Activated CD8-positive, alpha-beta memory T cell treated with anti-CD3 and anti-CD28 coated beads, Interleukin-2, amount 50 U/mL, for 1 hour (primary cell): ENCODE data around the gene RNF181.
"Not testable (repeated sequence)": the region's sequence is repeated elsewhere in the genome, so short reads cannot be mapped to it uniquely, and the experiment has no call there.

ENCODE experiments used
- DNase-seq: peaks from one replicate; pipeline ENCODE4 v3.0.0-alpha.2; 2020; ENCODE audit errors: extremely low read depth

Gene RNF181

DNA sequence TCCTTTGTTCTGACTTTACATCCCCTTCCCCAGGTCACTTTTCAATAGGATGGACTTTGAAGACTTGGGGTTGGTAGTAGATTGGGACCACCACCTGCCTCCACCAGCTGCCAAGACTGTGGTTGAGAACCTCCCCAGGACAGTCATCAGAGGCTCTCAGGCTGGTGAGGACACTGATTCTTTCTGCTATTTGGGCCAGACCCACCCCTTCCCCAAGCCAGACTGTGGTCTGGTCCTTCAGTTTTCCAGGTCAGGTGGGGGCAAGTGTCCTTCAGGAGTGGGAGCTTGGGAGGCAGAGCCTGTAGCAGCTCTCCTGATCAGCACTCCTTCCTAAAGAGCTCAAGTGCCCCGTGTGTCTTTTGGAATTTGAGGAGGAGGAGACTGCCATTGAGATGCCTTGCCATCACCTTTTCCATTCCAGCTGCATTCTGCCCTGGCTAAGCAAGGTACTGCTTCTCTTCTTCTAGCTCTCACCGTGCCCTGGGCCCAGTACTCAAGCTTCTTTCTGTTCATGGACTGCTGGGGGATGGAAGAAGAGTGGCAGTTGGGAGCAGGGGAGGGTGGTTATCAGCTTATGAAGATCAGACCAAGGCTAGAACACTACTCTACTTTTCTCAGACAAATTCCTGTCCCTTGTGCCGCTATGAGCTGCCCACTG is 1.1 kb downstream of the RNF181 start:
- no peak for DNase-seq

DNA sequence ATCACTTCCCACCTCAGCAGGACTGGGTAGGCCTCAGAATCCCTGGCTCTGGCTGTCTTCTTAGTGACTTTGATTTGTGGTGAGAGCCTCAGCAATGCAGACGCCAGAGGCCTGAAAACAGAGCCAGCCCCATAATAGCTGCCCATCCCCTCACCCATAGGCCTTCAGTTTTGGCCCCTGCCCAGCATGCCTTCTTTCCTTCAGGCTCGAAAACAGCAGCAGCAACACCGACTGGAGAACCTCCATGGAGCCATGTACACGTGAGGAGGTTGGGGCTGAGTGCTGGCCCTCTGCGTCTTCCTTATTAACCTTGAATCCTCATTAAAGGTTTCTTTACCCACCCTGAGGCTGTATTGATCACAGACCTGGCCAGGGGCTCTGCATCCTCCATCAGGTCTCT is 1.7 kb downstream of the RNF181 start:
- DNase-seq, result no peak

DNA sequence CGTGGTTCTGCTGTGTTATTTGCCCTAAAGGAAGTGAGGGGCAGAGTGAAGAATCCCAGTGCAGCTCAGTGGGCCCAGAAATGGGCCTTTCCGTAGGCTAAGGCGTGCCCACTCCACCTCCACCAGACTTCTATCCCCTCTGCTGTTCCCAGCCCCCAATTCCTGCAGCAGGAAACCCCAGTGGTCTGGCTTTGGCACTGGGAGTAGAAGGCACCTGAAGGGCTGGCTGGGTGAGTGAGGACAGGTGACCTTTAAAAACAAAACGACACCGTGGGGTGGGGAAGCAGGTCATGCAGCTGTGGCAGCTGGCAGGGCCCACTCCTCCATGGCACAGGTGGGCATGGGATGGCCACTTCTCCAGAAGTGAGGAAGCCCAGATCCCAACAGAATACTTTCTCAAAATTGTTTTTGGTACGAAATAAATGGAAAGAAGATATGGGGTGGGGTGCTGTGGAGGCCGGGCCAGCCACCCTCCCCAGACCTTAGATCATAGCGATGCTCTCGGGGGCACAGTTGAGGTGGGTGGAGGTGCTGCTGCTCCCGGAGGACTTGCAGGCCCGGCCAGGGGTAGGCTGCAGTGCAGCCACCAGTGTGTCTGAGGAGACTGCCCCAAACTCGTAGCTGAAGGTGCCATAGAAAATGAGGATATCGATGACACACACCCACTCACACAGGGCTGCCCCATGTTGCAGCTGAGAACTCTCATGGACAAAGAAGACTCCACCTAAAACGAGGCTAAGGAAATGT is 3.2 kb downstream of the RNF181 start:
- no peak for DNase-seq

DNA sequence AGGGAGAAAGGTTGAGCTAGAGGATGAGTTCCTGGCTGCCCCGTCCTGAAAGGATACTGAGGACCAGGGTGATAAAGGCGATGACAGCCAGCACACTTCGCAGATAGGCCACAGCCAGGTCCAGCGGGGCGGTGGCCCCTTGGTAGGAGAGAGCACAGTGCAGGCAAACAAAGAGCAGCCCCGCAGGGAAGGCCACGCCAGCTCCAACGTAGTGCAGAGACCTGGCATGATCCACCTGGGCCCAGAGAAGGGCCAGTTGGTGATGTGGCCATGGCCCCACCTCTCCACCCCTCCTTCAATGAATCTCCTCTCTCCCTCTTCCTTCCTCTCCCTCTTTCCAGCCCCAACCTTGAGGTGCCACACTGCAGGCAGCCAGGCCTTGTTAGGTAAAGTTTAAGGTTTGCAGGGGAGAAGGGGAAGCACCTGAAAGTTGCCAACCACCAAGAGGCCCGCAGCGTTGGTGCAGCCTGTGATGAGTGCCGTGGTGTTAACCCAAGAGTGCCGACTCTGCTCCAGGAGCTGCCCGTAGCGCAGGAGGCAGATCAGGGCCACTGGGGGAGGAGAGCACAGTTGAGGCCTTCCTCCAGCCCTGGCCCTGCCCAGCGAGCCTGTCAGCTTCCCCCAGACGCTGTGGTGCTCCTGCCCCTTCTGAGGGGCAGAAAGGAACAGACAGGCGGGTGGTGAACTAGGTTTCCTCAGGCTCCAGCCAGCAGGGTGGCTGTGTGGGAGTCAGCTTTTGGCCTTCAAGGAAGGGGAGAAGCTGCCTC is 4.1 kb downstream of the RNF181 start:
- no peak for DNase-seq

- DNase-seq, result no peak
These were observed 4.7 kb downstream of the RNF181 start for GRCh38 chr2:85600235-85600575.

GRCh38 chr2:85600951-85601770 is 5.6 kb downstream of the RNF181 start:
- DNase-seq, result no peak

- DNase-seq, result no peak
These were observed 6.4 kb downstream of the RNF181 start for GRCh38 chr2:85601771-85602475.

- DNase-seq, result peak; percentile 32
These were observed 7.1 kb downstream of the RNF181 start, which contains the start of gene TMEM150A for GRCh38 chr2:85602476-85603234. Gene TMEM150A (minus strand): TSS chr2:85602698. CDS start chr2:85601948, 750 bp downstream.

DNA sequence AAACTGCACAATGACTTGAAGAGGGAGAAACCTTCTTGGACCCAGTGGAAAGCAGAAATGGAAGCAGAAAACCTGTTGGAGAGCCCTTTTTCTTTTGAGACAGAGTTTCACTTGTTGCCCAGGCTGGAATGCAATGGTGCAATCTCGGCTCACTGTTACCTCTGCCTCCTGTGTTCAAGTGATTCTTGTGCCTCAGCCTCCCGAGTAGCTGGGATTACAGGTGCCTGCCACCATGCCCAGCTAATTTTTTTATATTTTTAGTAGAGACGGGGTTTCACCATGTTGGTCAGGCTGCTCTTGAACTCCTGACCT is 8.5 kb downstream of the RNF181 start:
- DNase-seq, result not testable (repeated sequence)

DNA sequence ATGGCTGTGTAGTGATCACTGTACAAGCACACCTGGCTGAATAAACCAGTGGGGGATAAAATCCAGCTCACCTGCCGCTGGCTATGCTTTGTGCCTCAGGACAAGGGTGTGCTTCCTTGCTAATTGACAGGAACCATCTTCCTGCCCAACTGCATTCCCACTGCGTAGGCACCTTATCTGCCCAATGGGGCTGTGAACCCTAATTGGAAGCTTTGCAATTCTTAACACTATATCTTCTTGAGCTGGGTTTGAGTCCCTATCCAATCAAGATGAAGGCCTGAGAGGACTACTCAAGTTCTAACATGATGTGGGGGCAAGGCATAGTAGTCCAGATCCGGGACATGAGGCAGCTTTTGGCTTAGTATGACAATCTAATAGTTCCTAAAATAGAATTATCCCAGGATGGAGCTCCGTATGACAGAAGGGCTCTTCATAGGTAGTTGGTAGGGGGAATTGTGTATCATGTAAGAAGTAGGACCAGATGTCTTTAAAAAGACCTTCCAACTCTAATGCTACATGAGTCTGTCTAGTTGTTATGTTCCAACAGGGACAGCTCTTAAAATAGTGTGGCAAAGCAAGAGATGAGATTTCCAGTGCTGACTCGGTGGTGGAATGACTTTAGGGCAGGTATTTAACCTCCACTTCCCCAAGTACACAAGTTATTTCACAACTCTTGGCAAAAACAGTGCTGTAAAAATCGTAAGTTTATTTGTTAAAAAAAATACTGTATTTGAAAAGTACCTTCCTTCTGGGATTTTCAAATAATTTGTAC is 9.2 kb downstream of the RNF181 start:
- no peak for DNase-seq

- no peak for DNase-seq
These were observed 10.0 kb downstream of the RNF181 start for GRCh38 chr2:85605406-85606115.

GRCh38 chr2:85606116-85606455 is 10.5 kb downstream of the RNF181 start:
- no peak for DNase-seq

- no peak for DNase-seq
These were observed 12.0 kb downstream of the RNF181 start for GRCh38 chr2:85607268-85608215.

- no peak for DNase-seq
These were observed 15.7 kb downstream of the RNF181 start for GRCh38 chr2:85611217-85611704.

- peak; percentile 36 for DNase-seq
These were observed 16.4 kb downstream of the RNF181 start, which contains the start of gene C2orf68 for GRCh38 chr2:85611705-85612587. Gene C2orf68 (minus strand): TSS chr2:85612066. CDS start chr2:85611984, 82 bp downstream.

DNA sequence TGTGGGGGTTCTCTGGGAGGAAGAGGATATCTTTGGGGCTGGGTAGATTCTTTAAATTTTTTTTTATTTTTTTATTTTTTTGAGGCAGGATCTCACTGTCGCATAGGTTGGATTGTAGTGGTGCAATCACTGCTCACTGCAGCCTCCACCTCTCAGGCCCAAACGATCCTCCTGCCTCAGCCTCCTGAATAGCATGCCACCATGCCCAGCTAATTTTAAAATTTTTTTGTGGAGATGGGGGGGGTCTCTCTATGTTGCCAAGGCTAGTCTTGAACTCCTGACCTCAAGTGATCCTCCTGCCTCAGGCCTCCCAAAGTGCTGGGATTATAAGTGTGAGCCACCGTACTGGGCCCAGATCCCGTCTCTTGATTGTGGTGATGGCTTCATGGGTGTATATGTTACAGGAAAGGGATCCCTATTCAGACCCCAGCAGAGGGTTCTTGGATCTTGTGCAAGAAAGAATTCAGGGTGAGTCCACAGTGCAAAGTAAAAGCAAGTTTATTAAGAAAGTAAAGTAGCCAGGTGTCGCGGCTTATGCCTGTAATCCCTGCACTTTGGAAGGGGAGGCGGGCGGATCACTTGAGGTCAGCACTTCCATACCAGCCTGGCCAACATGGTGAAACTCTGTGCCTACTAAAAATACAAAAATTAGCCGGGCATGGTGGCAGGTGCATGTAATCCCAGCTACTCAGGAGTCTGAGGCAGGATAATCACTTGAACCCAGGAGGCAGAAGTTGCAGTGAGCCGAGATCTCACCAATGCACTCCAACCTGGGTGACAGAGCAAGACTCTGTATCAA is 18.4 kb downstream of the RNF181 start:
- DNase-seq, result no peak
